ENCODE results near the gene SRC. TPM values are rescaled to one million over a fixed set of nuclear protein-coding genes. Genes with fewer than 3 reads are reported as not detected.
A peak's percentile ranks its signal among the peaks of the same experiment; 100 is the strongest.

SRC gene
- total RNA-seq, 1 donor from 2014 or later: 15.4 TPM

DNA sequence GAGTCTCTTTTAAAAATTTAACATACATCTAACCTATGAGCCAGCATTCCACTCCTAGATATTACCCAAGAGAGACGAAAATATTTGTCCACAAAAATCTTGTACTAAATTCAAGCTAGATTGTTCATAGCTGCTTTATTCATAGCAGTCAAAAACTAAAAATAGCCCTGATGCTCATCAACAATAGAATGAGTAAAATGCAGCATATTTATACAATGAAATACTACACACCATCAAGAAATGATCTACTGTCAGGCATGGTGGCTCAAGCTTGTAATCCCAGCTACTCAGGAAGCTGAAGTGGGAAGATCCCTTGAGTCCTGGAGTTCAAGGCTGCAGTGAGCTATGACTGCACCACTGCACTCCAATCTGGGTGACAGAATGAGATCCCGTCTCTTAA, 22.0 kb upstream of the SRC start:
- Mint-ChIP-seq H3K27ac (no peak overlapping the region), H3K9me3 (peaks cover 4% of the 10 kb centered on the region), H3K4me3 (no peak overlapping the region), H3K36me3 (no peaks in the 10 kb centered on the region), H3K27me3 (ENCODE audit: insufficient read depth, low read depth) (peaks cover 8% of the 10 kb centered on the region), H3K4me1 (peaks cover 11% of the 10 kb centered on the region)
- Histone ChIP-seq H3K27ac (no peak overlapping the region), H3K4me3 (no peak overlapping the region), H3K9me3 (ENCODE audit: low read depth) (no peaks in the 10 kb centered on the region), H3K79me2 (ENCODE audit: low read depth) (no peaks in the 10 kb centered on the region), H3K4me1 (peaks cover 9% of the 10 kb centered on the region), H3K4me2 (no peak overlapping the region), H3F3A (ENCODE audit: low read depth) (peaks cover 11% of the 10 kb centered on the region), H3K9ac (no peak overlapping the region), H2AFZ (replicated peaks) (no peak overlapping the region), H3K36me3 (no peaks in the 10 kb centered on the region), H3K27me3 (no peaks in the 10 kb centered on the region), H4K20me1 (ENCODE audit: low read depth) (no peaks in the 10 kb centered on the region)
- no peak for DNase-seq (ENCODE audit: low spot score)
- TF ChIP-seq EZH2 (IDR thresholded peaks at IDR 0.05) (no peak), EZH2phosphoT487 (IDR thresholded peaks at IDR 0.05) (no peak)
- TF ChIP-seq, protein P1, sequence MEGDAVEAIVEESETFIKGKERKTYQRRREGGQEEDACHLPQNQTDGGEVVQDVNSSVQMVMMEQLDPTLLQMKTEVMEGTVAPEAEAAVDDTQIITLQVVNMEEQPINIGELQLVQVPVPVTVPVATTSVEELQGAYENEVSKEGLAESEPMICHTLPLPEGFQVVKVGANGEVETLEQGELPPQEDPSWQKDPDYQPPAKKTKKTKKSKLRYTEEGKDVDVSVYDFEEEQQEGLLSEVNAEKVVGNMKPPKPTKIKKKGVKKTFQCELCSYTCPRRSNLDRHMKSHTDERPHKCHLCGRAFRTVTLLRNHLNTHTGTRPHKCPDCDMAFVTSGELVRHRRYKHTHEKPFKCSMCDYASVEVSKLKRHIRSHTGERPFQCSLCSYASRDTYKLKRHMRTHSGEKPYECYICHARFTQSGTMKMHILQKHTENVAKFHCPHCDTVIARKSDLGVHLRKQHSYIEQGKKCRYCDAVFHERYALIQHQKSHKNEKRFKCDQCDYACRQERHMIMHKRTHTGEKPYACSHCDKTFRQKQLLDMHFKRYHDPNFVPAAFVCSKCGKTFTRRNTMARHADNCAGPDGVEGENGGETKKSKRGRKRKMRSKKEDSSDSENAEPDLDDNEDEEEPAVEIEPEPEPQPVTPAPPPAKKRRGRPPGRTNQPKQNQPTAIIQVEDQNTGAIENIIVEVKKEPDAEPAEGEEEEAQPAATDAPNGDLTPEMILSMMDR (IDR thresholded peaks at IDR 0.05): no peak

GRCh38 chr20:37325206-37325605, 20.7 kb upstream of the SRC start:
- Histone ChIP-seq H3K36me3 (no peaks in the 10 kb centered on the region), H3F3A (ENCODE audit: low read depth) (no peaks in the 10 kb centered on the region), H3K27me3 (no peaks in the 10 kb centered on the region), H3K9ac (no peak overlapping the region), H3K9me3 (ENCODE audit: low read depth) (no peaks in the 10 kb centered on the region), H3K27ac (no peak overlapping the region), H3K4me3 (no peak overlapping the region), H3K4me1 (no peaks in the 10 kb centered on the region), H4K20me1 (ENCODE audit: low read depth) (no peaks in the 10 kb centered on the region), H2AFZ (replicated peaks) (no peak overlapping the region), H3K4me2 (no peak overlapping the region), H3K79me2 (ENCODE audit: low read depth) (no peaks in the 10 kb centered on the region)
- H3K36me3 Mint-ChIP-seq: no peaks in the 10 kb centered on the region
- peak overlapping the region; percentile 17 for H3K27ac Mint-ChIP-seq
- H3K27me3 Mint-ChIP-seq (ENCODE audit: insufficient read depth, low read depth): peaks cover 8% of the 10 kb centered on the region
- H3K4me1 Mint-ChIP-seq: peaks cover 8% of the 10 kb centered on the region
- H3K9me3 Mint-ChIP-seq: peaks cover 4% of the 10 kb centered on the region
- no peak for TF ChIP-seq EZH2phosphoT487 (IDR thresholded peaks at IDR 0.05)
- no peak for TF ChIP-seq EZH2 (IDR thresholded peaks at IDR 0.05)
- TF ChIP-seq, protein P1 (IDR thresholded peaks at IDR 0.05): no peak
- no peak overlapping the region for H3K4me3 Mint-ChIP-seq
- DNase-seq (ENCODE audit: low spot score): no peak

DNA sequence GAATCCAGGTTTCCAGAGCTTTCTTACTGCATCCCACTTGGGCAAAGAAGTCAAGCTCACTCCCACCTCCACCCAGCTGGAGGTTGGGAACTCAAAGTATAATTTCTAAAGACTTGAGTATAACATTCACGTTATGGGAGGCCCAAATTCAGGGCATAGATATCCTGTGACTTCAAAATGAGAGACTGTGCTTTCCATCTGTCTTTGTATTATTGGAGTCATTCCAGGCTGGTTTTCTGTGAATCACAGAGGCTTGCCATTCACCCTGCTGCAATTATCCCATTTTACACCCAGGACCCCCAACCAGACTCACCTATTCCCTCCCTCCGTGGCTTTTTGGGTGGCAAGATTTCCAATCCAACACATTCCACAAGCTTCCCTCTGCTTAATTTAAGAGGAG, 19.3 kb upstream of the SRC start:
- H3K4me1 Mint-ChIP-seq: peaks cover 8% of the 10 kb centered on the region
- H3K27me3 Mint-ChIP-seq (ENCODE audit: insufficient read depth, low read depth): peaks cover 8% of the 10 kb centered on the region
- peak overlapping the region; percentile 50 for H3K27ac Mint-ChIP-seq
- no peak overlapping the region for H3K9ac ChIP-seq
- no peaks in the 10 kb centered on the region for H3K79me2 ChIP-seq (ENCODE audit: low read depth)
- no peaks in the 10 kb centered on the region for H3K4me1 ChIP-seq
- no peaks in the 10 kb centered on the region for H3K27me3 ChIP-seq
- peaks cover 2% of the 10 kb centered on the region for H3K9me3 Mint-ChIP-seq
- no peaks in the 10 kb centered on the region for H3F3A ChIP-seq (ENCODE audit: low read depth)
- TF ChIP-seq, protein P1 (IDR thresholded peaks at IDR 0.05): no peak
- TF ChIP-seq EZH2 (IDR thresholded peaks at IDR 0.05): no peak
- TF ChIP-seq EZH2phosphoT487 (IDR thresholded peaks at IDR 0.05): no peak
- no peaks in the 10 kb centered on the region for H3K36me3 ChIP-seq
- H4K20me1 ChIP-seq (ENCODE audit: low read depth): no peaks in the 10 kb centered on the region
- H3K27ac ChIP-seq: no peak overlapping the region
- H3K9me3 ChIP-seq (ENCODE audit: low read depth): no peaks in the 10 kb centered on the region
- H3K4me3 ChIP-seq: no peak overlapping the region
- H3K36me3 Mint-ChIP-seq: no peaks in the 10 kb centered on the region
- no peak for DNase-seq (ENCODE audit: low spot score)
- H3K4me3 Mint-ChIP-seq: peak overlapping the region; percentile 48
- no peak overlapping the region for H3K4me2 ChIP-seq
- no peak overlapping the region for H2AFZ ChIP-seq (replicated peaks)
